ENCODE results near the gene BTG4.

Gene BTG4

DNA sequence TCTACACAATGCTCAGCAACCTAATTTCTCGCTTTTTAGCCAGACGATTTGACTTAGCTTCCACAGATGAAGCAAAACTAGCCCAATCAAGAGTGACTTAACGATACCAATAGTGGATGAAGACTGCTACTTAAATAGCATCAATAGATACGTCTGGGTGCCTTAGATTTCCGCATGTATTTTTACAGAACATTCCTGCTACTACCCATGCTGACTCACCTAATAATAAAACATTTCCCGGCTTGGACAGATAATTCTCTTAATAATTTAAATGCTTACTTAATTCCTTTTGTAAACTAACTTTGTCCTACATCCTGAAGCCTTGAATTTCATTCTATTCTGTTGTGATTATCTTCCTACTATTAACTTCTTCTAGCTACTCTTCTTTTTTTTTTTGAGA lies 23.1 kb upstream of the BTG4 start:
- no peak for DNase-seq

DNA sequence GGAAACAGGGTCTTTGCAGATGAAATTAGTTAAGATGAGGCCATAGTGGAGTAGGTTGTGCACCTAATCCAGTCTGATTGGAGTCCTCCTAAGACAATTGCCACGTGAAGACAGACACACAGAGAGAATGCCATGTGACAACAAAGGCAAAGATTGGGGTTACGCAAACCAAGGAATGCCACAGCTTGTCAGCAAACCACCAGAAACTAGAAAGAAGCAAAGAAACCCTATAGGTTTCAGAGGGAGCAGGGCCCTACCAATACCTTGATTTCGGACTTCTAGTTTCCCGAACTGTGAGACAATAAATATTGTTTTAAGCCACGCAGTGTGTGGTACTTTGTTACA lies 20.2 kb upstream of the BTG4 start:
- DNase-seq: no peak

GRCh38 chr11:111531687-111532364 lies 19.6 kb upstream of the BTG4 start:
- peak; percentile 56 for DNase-seq

DNA sequence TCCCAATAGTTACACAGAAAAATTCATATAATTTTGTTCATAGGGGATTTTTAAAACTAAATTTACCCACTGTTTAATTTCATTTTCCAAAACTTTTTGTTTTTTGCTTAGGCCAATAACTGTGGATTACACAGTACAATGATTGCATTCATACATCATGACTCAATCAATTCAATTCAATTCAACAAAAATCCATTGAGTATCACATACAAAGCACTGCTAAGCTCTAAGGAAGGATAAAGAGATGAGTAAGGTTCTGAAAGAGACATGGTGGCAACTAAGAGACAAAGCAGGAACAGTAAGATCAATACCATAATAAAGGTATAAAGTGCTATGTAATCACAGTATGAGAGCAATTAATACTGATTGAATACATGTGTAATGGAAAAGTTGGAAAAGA lies 18.9 kb upstream of the BTG4 start:
- no peak for DNase-seq

GRCh38 chr11:111530091-111530490 lies 17.9 kb upstream of the BTG4 start:
- DNase-seq: no peak

DNA sequence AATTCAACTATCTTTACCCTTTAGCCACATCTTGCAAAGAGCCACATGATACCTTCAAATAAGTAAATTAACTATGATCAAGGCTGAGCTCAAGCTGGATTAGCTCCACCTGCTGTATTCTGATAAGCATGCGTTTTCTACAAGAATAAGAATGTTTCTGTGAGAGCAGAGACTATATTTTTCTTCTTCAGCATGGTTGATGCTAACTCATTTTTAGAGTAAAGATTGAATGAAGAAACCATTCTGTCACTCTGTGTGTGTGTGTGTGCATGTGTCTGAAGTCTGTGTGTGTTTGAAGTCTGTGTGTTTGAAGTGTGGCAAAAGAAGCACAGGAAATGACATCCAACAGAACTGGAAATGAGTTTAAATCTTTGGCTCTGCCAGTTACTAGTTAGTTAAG lies 16.4 kb upstream of the BTG4 start:
- no peak for DNase-seq

GRCh38 chr11:111527279-111527678 lies 15.1 kb upstream of the BTG4 start:
- no peak for DNase-seq

GRCh38 chr11:111526501-111526900 lies 14.3 kb upstream of the BTG4 start:
- no peak for DNase-seq

DNA sequence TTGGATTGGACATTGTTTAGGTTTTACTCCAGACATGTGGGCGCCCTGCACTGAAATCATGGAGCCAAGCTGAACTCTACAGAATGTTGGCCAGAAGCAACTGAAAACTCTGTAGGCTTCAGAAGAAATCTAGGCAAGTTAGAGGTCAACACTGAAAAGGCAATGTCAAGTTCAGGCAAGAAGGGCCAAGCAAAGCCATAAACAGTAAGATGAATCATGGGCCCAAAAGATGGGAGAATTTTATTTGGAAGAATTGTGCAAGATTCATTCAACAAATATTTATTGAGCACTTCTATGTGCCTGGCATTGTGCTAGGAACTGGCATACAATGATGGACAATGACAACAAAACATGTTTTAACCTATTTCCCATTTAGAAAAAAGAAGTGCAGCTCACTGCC lies 13.3 kb upstream of the BTG4 start:
- DNase-seq: no peak

- DNase-seq: no peak
Measured at GRCh38 chr11:111524056-111524455, 11.9 kb upstream of the BTG4 start.

DNA sequence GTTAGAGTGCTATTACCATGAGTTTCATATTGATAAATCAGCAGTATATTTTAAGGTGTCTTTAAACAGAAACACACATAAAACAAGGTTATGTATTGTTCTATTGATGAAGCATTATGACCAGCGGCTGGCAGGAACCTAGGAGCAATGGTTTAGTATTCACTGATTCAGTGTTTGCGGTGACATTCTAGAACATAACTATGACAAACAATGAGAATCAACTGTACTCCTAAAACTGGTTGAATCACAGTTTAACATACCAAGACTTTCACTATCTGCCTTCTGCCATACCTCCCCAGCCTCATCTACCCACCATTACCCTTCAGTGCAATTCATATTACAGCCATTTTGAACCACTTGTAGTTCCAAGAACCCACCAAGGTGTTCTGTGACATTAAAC lies 11.2 kb upstream of the BTG4 start:
- DNase-seq: no peak

DNA sequence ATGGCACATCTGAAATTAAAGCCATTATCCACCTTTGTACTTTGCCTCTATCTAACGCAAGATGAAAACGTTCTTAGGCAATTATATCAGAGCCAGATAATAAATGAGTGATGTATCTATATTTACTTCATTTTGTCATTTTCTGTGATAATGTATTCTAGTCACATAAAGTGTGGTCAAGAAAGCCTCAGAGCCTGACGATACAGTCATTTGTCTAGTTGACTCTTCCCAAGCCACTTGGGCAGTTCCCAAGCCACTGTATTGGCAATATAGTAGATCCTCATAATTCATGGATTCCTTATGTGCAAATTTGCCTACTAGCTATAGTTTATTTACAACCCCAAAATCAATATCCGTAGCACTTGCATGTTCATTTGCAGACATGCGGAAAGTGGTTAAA lies 10.2 kb upstream of the BTG4 start:
- no peak for DNase-seq

DNA sequence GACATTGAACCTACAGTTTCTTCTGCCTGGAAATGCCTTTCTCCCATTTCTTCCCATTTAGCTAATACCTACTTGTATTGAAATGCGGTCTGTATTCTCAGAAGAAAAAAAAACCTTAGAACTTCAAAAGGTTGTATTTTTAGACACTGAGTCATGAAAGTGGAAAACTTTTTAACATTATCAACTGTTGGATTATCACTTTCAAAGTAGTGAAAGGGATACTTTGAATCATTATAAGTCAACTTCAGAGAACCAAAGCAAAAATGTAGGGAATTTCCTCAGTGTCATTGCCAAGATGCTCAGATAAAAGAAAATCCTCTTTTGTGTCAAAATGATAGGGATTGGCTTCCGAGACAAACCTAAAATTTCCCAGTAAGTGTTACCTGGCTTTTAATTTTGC lies 8.9 kb upstream of the BTG4 start:
- DNase-seq: no peak

- DNase-seq: no peak
Measured at GRCh38 chr11:111520560-111520959, 8.4 kb upstream of the BTG4 start.

DNA sequence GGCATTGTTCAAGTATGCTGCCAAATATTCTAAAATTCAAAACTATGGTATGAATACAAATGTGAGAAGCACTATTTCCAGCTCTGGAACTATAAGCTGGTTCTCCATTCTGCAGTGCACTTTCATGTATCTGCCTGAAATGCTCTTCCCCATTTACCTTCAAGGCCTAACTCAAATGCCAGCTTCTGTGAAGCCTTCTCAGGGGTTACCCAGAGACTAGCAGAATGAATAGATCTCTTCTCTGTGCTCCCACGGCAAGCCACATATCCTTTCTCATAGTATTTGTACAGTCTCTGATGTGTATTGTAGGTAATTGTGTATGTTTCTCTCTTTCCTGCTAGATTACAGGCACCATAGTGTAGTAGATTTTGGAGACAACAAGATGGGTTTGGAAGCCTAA lies 6.5 kb upstream of the BTG4 start:
- no peak for DNase-seq

DNA sequence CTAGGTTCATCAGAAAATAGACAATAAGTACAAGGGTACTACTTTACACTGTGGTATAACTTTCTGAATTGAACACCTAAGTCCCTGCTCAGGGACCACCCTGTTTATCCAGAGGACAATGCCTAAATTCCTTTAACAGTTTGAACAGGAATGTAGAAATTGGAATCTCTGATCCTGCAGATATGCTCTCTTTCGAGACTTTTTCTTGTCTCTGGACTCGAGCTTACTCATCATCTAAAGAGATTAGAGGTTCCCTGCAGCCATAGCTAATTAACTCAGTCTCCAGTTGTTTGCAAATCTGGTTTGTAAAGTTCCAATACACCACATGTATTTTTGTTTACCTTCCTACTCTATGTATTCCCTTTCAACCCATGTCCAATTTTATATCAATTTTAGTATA lies 3.4 kb upstream of the BTG4 start:
- no peak for DNase-seq

- DNase-seq: no peak
Measured at GRCh38 chr11:111514216-111515031, 2.2 kb upstream of the BTG4 start, which contains the start of gene HOATZ. Gene HOATZ, plus strand, starts transcription at chr11:111514778. Its CDS starts 7 bp downstream, at chr11:111514785.

DNA sequence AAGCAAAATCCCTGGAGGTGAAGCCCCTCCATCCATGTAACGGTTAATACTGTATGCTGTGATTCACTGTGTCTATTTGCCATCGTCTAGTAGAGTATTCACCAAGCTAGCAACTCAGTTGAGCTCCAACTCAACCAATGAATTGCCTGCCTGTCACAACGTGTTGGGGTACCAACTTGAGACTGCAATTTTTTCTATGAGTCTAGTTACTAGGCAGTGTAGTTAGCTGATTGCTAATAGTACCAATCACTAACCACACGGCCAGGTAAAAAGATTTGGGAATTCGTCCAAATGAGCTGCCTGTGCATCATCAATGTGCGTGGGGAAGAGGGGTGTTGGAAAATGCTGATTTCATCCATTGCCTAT lies 1.0 kb upstream of the BTG4 start:
- DNase-seq: no peak

DNA sequence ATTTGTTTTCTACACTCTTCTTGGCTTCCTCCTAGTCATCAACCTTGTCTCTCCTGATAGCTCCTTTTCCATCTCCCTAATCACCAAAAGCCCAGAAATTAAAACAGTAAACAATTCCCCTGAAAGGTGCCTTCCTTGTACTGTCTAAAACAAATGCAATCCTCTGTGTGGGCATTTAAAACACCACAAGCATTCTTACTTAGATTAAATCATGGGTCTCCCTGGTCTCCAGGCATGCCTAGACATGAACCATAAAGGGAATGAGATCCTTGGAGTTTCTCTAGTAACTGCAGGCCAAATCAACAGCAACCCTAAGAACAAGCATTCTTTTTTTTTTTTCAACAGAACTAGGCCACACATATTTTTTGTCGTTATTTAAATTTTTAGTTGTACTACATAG lies 1.9 kb downstream of the BTG4 start:
- DNase-seq: no peak

GRCh38 chr11:111502611-111503010 lies 9.6 kb downstream of the BTG4 start:
- DNase-seq: no peak

DNA sequence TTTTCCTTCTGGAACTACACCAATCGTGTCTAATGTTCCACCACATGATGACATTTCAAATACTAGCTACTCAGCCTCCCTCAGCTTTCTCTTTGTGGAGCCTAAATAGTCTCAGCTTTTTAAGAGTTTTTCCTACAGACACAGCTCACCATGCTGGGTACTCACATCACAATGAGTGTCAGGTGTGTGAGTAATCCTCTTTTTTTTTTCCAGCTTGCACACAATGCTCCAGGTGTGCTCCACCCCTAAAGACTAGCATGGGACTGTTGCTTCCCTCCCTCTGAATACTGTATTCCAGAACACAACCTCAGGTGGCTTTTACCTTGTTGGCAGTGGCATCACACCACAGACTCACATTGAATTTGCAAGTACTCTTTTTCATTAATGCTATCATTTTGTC lies 11.7 kb downstream of the BTG4 start:
- no peak for DNase-seq

- no peak for DNase-seq
Measured at GRCh38 chr11:111499483-111499882, 12.7 kb downstream of the BTG4 start.

DNA sequence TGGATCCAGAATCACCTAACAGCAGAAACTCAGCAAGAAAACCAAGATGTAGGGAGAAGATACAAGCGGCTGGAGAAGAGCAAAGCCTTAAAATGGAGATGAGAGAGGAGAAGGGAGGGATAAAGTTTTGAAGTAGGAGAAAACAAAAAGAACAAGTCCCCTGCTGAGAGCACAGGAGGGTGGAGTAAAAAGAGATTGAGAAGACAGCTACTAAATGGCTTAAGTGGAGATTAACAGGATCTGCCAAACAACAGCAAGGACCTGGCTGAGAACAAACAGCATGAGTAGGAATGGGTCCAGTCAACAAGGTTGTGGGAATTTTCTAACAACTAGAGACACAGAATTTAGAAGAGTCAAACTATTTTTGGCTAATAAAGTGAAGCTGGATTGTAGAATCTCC lies 18.1 kb downstream of the BTG4 start:
- DNase-seq: no peak

DNA sequence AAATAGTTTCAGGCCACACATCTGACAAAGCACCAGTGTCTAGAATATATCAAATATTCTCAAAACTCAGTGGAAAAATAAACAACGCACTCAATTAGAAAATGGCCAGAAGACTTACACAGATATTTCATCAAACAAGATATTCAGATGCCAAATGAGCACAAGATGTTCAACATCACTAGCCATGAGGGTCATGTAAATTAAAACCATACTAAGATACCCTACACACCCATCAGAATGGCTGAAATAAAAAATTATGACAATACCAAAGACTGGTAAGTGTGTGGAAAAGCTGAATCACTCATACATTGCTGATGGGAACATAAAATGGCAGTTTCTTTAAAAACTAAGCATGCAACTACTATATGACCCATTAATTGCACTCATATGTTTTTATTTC lies 21.7 kb downstream of the BTG4 start:
- DNase-seq: no peak

GRCh38 chr11:111483431-111483830 lies 28.8 kb downstream of the BTG4 start:
- no peak for DNase-seq

Data from NK-92 treated with Interleukin-12 subunit alpha and Interleukin-12 subunit beta, amount 100 ng/mL, for 24 hours (cell line).